Vagina (tissue), 2 donors: ENCODE measurements around the gene PRLH. TPM values are rescaled to one million over a fixed set of nuclear protein-coding genes. Genes with fewer than 3 reads are reported as not detected.
"Not testable (repeated sequence)": the region's sequence is repeated elsewhere in the genome, so short reads cannot be mapped to it uniquely, and the experiment has no call there.

Experiments used
- DNase-seq, 2 donors: peaks; one replicate each; pipeline ENCODE4 v3.0.0-alpha.2; 2017; ENCODE audit errors: extremely low spot score in 2 of 2
- H3K27ac ChIP-seq: fragments of 200-600 bp; sonication (generic); one replicate; pipeline ENCODE4 v1.5.1; 2019
- H3K27me3 ChIP-seq: fragments of 200-600 bp; sonication (generic); one replicate; pipeline ENCODE4 v1.5.1; 2019
- H3K36me3 ChIP-seq, 2 donors: fragments of 200-600 bp; sonication (generic); one replicate each; pipeline ENCODE4 v1.5.1; 2017 to 2019
- H3K4me1 ChIP-seq: fragments of 200-600 bp; sonication (generic); one replicate; pipeline ENCODE4 v1.5.1; 2019
- H3K4me3 ChIP-seq, 2 donors: fragments of 200-600 bp; sonication (generic); 1 replicate in 1 of 2; 2 replicates in 1 of 2; pipeline ENCODE4 v1.5.1; 2016 to 2019
- H3K9me3 ChIP-seq: fragments of 200-600 bp; sonication (generic); one replicate; pipeline ENCODE4 v1.5.1; 2019
- POLR2A ChIP-seq, 2 donors: fragments of 450-650 bp; IDR thresholded peaks; one replicate each; pipeline ENCODE4 v1.6.1; 2017; ENCODE audit warnings: antibody characterized with exemption in 2 of 2, mild to moderate bottlenecking in 2 of 2, moderate library complexity in 2 of 2
- POLR2AphosphoS5 ChIP-seq, 2 donors: sonication (generic); formaldehyde crosslinking; IDR thresholded peaks; one replicate each; pipeline ENCODE4 v1.9.0; 2017; ENCODE audit warnings: antibody characterized with exemption in 2 of 2, mild to moderate bottlenecking in 2 of 2, low read depth in 1 of 2; ENCODE audit not compliant: insufficient read depth in 1 of 2
- intact Hi-C: fragments of 100-400 bp; cut with DNase I; formaldehyde crosslinking; loops from one replicate; pipeline ENCODE4 v1.15.1; 2023
- total RNA-seq: library from RNA; depleted of rRNA; stranded (reverse); fragments of >200 nt; gene quantifications from one replicate; pipeline ENCODE4 v1.2.3, GENCODE V29; 2016
- TF ChIP-seq, protein P1 (sequence below), 3 experiments: fragments of 450-650 bp in 2 of 3; fragments of 200-600 bp in 1 of 3; sonication (generic) in 1 of 3; IDR thresholded peaks; one replicate each; pipeline ENCODE4 v1.5.1; 2017 to 2019; ENCODE audit warnings: antibody characterized with exemption in 3 of 3, mild to moderate bottlenecking in 2 of 3, moderate library complexity in 2 of 3

PRLH gene
- total RNA-seq, 1 donor from 2014 or later, result not detected

GRCh38 chr2:237593596-237594320, 27.4 kb downstream of the PRLH start:
- H3K27ac ChIP-seq, result no peak overlapping the region
- intact Hi-C loops, result no loop called here
- peaks cover 6% of the 10 kb centered on the region for H3K4me1 ChIP-seq

GRCh38 chr2:237594514-237594871, 28.1 kb downstream of the PRLH start:
- no peaks in the 10 kb centered on the region for H3K36me3 ChIP-seq
- H3K4me3 ChIP-seq, result no peak overlapping the region
- DNase-seq, result no peak
- H3K9me3 ChIP-seq, result no peaks in the 10 kb centered on the region
- peaks cover 6% of the 10 kb centered on the region for H3K4me1 ChIP-seq
- intact Hi-C loops, result no loop called here
- no peak overlapping the region for H3K27ac ChIP-seq
- TF ChIP-seq POLR2AphosphoS5 (IDR thresholded peaks at IDR 0.05; ENCODE audit: insufficient read depth in 1 of 2, low read depth in 1 of 2), result no peak
- no peak for TF ChIP-seq POLR2A (IDR thresholded peaks at IDR 0.05)
- TF ChIP-seq, protein P1, sequence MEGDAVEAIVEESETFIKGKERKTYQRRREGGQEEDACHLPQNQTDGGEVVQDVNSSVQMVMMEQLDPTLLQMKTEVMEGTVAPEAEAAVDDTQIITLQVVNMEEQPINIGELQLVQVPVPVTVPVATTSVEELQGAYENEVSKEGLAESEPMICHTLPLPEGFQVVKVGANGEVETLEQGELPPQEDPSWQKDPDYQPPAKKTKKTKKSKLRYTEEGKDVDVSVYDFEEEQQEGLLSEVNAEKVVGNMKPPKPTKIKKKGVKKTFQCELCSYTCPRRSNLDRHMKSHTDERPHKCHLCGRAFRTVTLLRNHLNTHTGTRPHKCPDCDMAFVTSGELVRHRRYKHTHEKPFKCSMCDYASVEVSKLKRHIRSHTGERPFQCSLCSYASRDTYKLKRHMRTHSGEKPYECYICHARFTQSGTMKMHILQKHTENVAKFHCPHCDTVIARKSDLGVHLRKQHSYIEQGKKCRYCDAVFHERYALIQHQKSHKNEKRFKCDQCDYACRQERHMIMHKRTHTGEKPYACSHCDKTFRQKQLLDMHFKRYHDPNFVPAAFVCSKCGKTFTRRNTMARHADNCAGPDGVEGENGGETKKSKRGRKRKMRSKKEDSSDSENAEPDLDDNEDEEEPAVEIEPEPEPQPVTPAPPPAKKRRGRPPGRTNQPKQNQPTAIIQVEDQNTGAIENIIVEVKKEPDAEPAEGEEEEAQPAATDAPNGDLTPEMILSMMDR (IDR thresholded peaks at IDR 0.05), result no peak
- no peaks in the 10 kb centered on the region for H3K27me3 ChIP-seq

More at GRCh38 chr2:237593596-237594320, 27.4 kb downstream of the PRLH start:
- Histone ChIP-seq H3K27me3 (no peaks in the 10 kb centered on the region), H3K36me3 (no peaks in the 10 kb centered on the region), H3K4me3 (no peak overlapping the region), H3K9me3 (no peaks in the 10 kb centered on the region)
- DNase-seq, result no peak
- TF ChIP-seq, protein P1 (IDR thresholded peaks at IDR 0.05), result no peak
- TF ChIP-seq POLR2A (IDR thresholded peaks at IDR 0.05) (no peak), POLR2AphosphoS5 (IDR thresholded peaks at IDR 0.05; ENCODE audit: insufficient read depth in 1 of 2, low read depth in 1 of 2) (no peak)

- H3K36me3 ChIP-seq, intact Hi-C loops, H3K4me3 ChIP-seq, H3K4me1 ChIP-seq, H3K27ac ChIP-seq, H3K27me3 ChIP-seq, H3K9me3 ChIP-seq, DNase-seq: not testable (repeated sequence)
These were observed 29.6 kb downstream of the PRLH start for GRCh38 chr2:237595829-237596519.

DNA sequence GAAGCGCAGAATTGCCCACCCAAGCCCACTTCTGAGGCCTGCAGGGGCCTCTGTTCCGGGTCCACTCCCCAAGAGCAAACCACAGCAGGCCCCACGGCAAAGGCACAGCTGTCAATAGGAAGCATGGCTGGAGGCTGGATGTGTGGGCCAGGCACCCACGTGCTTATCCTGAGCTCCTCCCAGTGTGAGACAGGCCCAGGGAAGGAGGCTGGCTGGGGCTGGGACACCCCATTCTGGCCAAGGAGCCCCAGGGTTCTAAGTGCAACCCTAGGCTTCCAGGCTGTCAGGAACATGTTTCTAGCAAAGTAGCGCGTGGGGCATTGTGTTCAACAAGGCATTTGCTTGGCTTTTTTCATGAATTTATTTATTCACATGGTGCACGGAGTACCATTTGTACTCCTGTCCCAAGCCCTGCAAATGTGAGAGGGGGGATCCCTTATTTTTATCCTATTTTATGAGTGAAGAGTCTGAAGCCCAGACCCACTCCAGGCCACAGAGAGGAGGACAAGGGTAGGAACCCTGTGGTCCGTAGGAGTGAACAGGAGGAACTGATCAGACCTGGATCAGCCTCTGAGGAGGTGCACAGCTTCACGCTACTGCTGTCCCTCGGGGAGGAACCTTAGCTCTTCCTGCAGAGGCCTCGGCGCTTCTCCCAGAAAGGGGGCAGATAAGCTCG, 30.3 kb downstream of the PRLH start:
- Histone ChIP-seq H3K4me3 (no peak overlapping the region), H3K27me3 (no peaks in the 10 kb centered on the region), H3K36me3 (no peaks in the 10 kb centered on the region), H3K27ac (no peak overlapping the region), H3K9me3 (no peaks in the 10 kb centered on the region), H3K4me1 (peaks cover 5% of the 10 kb centered on the region)
- DNase-seq, result no peak
- TF ChIP-seq POLR2A (IDR thresholded peaks at IDR 0.05), result no peak
- TF ChIP-seq, protein P1 (IDR thresholded peaks at IDR 0.05), result no peak
- TF ChIP-seq POLR2AphosphoS5 (IDR thresholded peaks at IDR 0.05; ENCODE audit: insufficient read depth in 1 of 2, low read depth in 1 of 2), result no peak
- intact Hi-C loops, result no loop called here

- H3K36me3 ChIP-seq, result no peaks in the 10 kb centered on the region
- H3K4me3 ChIP-seq, result no peak overlapping the region
- TF ChIP-seq POLR2A (IDR thresholded peaks at IDR 0.05) (no peak), POLR2AphosphoS5 (IDR thresholded peaks at IDR 0.05; ENCODE audit: insufficient read depth in 1 of 2, low read depth in 1 of 2) (no peak)
- TF ChIP-seq, protein P1 (IDR thresholded peaks at IDR 0.05), result no peak
- no peaks in the 10 kb centered on the region for H3K9me3 ChIP-seq
- no peak for DNase-seq
- H3K27ac ChIP-seq, result no peak overlapping the region
- H3K27me3 ChIP-seq, result no peaks in the 10 kb centered on the region
- peaks cover 5% of the 10 kb centered on the region for H3K4me1 ChIP-seq
- intact Hi-C loops, result no loop called here
These were observed 31.1 kb downstream of the PRLH start for GRCh38 chr2:237597196-237598145.
